EL (cell line): ENCODE data around the gene KLF13.

Source experiments
- DNase-seq: peaks from one replicate; pipeline ENCODE4 v3.0.0-alpha.2; 2016

The KLF13 gene

GRCh38 chr15:31387092-31387478 lies 60.5 kb downstream of the KLF13 start:
- no peak for DNase-seq

GRCh38 chr15:31387479-31388118 lies 61.0 kb downstream of the KLF13 start:
- no peak for DNase-seq

- no peak for DNase-seq
These were observed 62.9 kb downstream of the KLF13 start for GRCh38 chr15:31389576-31389975.

GRCh38 chr15:31390029-31390428 lies 63.4 kb downstream of the KLF13 start:
- no peak for DNase-seq

GRCh38 chr15:31390777-31391486 lies 64.3 kb downstream of the KLF13 start:
- DNase-seq = no peak

GRCh38 chr15:31391687-31392671 lies 65.3 kb downstream of the KLF13 start:
- peak; percentile 73 for DNase-seq

- no peak for DNase-seq
These were observed 66.2 kb downstream of the KLF13 start for GRCh38 chr15:31392761-31393401.

GRCh38 chr15:31393444-31394091 lies 66.9 kb downstream of the KLF13 start:
- no peak for DNase-seq

GRCh38 chr15:31396881-31397560 lies 70.4 kb downstream of the KLF13 start:
- DNase-seq = peak; percentile 70

GRCh38 chr15:31397851-31398661 lies 71.4 kb downstream of the KLF13 start:
- no peak for DNase-seq

- no peak for DNase-seq
These were observed 72.2 kb downstream of the KLF13 start for GRCh38 chr15:31398677-31399301.

- DNase-seq = no peak
These were observed 73.0 kb downstream of the KLF13 start for GRCh38 chr15:31399544-31400171.

GRCh38 chr15:31400222-31400927 lies 73.7 kb downstream of the KLF13 start:
- no peak for DNase-seq

GRCh38 chr15:31401282-31401681 lies 74.6 kb downstream of the KLF13 start:
- DNase-seq = no peak

GRCh38 chr15:31402003-31402402 lies 75.4 kb downstream of the KLF13 start:
- no peak for DNase-seq

- DNase-seq = no peak
These were observed 75.9 kb downstream of the KLF13 start for GRCh38 chr15:31402511-31403056.

- peak; percentile 33 for DNase-seq
These were observed 76.5 kb downstream of the KLF13 start for GRCh38 chr15:31403096-31403495.

- DNase-seq = no peak
These were observed 77.0 kb downstream of the KLF13 start for GRCh38 chr15:31403606-31404005.

GRCh38 chr15:31404345-31404744 lies 77.7 kb downstream of the KLF13 start:
- no peak for DNase-seq
